Measurements from ENCODE around the gene GGTLC2.
"Not testable (repeated sequence)": the region's sequence is repeated elsewhere in the genome, so short reads cannot be mapped to it uniquely, and the experiment has no call there.

Gene GGTLC2

GRCh38 chr22:22649761-22650160 lies 5.3 kb downstream of the GGTLC2 start:
- not testable (repeated sequence) for H3K4me3 ChIP-seq (ENCODE audit: low read length); H2AFZ ChIP-seq (ENCODE audit: low read depth, low read length); H3K36me3 ChIP-seq (ENCODE audit: insufficient read depth, low read length); H3K4me1 ChIP-seq (ENCODE audit: insufficient read depth, low read length); H3K27me3 ChIP-seq (ENCODE audit: insufficient read depth, low read length); H3K9me3 ChIP-seq (ENCODE audit: low read length)

- H3K4me3 ChIP-seq (ENCODE audit: low read length); H3K4me1 ChIP-seq (ENCODE audit: insufficient read depth, low read length); H2AFZ ChIP-seq (ENCODE audit: low read depth, low read length); H3K9me3 ChIP-seq (ENCODE audit: low read length); H3K36me3 ChIP-seq (ENCODE audit: insufficient read depth, low read length); H3K27me3 ChIP-seq (ENCODE audit: insufficient read depth, low read length): not testable (repeated sequence)
Measured at GRCh38 chr22:22650398-22650797, 6.0 kb downstream of the GGTLC2 start.

DNA sequence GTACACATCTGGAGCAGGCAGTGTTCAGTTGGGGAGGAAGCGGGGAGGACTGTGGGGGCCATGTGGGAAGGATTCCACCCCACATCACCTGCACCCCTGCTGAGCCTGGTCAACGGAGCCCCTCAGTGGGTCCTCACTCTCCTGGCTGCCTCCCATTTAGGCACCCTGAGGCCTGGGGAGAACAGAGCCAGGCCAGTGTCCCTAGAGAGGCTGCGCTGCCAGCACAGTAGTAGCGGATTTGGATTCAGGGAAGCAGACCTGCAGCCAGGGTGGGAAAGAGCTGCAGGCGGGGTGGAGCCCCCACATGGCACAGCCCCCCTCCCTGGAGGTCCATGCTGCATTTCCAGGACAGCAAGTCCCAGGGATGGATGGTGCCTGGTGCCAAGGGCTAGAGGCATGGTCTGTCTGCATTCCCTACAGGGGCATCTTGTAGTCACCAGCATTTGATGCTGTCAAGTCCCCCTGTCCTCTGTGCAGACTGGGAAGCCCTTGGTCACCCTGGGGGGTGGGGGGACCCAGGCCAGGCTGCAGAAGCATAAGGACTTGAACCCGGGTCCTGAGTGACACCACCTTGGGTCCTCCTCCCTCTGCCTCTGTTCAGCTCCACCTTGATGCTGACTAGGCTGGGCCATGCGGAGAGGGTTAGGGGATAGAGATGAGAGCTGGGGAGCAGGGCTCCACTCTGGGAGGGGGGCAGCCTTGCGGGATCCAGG lies 6.5 kb downstream of the GGTLC2 start:
- not testable (repeated sequence) for H2AFZ ChIP-seq (ENCODE audit: low read depth, low read length); H3K9me3 ChIP-seq (ENCODE audit: low read length); H3K27me3 ChIP-seq (ENCODE audit: insufficient read depth, low read length); H3K4me3 ChIP-seq (ENCODE audit: low read length); H3K36me3 ChIP-seq (ENCODE audit: insufficient read depth, low read length); H3K4me1 ChIP-seq (ENCODE audit: insufficient read depth, low read length)

- not testable (repeated sequence) for H3K4me1 ChIP-seq (ENCODE audit: insufficient read depth, low read length); H2AFZ ChIP-seq (ENCODE audit: low read depth, low read length); H3K9me3 ChIP-seq (ENCODE audit: low read length); H3K27me3 ChIP-seq (ENCODE audit: insufficient read depth, low read length); H3K4me3 ChIP-seq (ENCODE audit: low read length); H3K36me3 ChIP-seq (ENCODE audit: insufficient read depth, low read length)
Measured at GRCh38 chr22:22651593-22651992, 7.2 kb downstream of the GGTLC2 start.

DNA sequence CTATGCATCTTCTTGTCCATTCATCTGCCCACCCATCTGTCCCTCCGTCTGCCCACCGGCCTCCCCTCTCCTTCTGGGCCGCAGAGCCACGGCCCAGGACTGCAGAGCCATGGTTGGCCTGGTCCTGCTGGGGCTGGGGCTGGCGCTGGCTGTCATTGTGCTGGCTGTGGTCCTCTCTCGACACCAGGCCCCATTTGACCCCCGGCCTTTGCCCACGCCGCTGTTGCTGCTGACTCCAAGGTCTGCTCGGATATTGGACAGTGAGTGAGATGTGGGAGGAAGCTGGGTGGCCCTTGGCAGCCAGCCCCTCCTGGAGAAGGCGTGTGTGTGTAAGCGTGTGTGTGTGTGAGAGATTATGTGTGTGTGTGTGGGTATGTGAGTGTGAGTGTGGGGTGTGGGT lies 7.7 kb downstream of the GGTLC2 start:
- not testable (repeated sequence) for H3K36me3 ChIP-seq (ENCODE audit: insufficient read depth, low read length); H3K4me3 ChIP-seq (ENCODE audit: low read length); H3K9me3 ChIP-seq (ENCODE audit: low read length); H2AFZ ChIP-seq (ENCODE audit: low read depth, low read length); H3K4me1 ChIP-seq (ENCODE audit: insufficient read depth, low read length); H3K27me3 ChIP-seq (ENCODE audit: insufficient read depth, low read length)

GRCh38 chr22:22652573-22652972 lies 8.2 kb downstream of the GGTLC2 start:
- H2AFZ ChIP-seq (ENCODE audit: low read depth, low read length); H3K4me3 ChIP-seq (ENCODE audit: low read length); H3K27me3 ChIP-seq (ENCODE audit: insufficient read depth, low read length); H3K36me3 ChIP-seq (ENCODE audit: insufficient read depth, low read length); H3K4me1 ChIP-seq (ENCODE audit: insufficient read depth, low read length); H3K9me3 ChIP-seq (ENCODE audit: low read length): not testable (repeated sequence)

DNA sequence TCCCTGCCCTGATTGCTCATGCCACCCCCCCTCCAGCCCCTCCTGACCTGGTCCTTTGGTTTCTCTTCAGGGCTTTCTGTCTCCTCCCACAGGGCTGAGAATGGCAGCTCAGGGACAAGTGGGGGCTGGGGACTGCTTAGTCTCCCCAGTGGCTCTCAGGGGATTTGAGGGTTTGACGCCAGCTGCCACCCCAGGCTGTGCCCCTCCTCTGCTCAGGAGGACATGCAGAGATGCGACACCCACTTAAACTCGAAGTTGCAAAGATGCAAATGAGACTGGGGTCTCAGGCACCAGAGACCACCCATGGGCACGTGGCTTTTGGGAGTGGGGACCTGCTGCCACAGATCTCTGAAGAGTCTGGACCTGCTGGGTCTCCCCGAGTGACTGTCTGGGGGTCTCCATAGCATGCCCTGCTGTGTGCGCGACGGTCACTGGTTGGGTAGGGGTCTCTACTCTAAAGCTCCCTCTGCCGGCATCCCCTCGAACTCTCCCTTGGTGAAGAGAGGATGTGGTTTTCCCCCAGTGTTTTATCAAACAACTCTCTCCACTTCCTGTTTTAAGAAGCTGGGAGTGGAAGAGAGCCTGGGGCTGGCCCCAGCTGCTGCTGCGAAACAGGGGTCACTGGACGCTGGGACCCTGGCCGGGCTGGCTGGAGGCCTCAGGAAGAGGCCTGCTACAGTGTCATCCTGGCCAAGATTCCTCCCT lies 9.4 kb downstream of the GGTLC2 start:
- H3K4me3 ChIP-seq (ENCODE audit: low read length); H3K9me3 ChIP-seq (ENCODE audit: low read length); H3K36me3 ChIP-seq (ENCODE audit: insufficient read depth, low read length); H3K27me3 ChIP-seq (ENCODE audit: insufficient read depth, low read length); H2AFZ ChIP-seq (ENCODE audit: low read depth, low read length); H3K4me1 ChIP-seq (ENCODE audit: insufficient read depth, low read length): not testable (repeated sequence)

DNA sequence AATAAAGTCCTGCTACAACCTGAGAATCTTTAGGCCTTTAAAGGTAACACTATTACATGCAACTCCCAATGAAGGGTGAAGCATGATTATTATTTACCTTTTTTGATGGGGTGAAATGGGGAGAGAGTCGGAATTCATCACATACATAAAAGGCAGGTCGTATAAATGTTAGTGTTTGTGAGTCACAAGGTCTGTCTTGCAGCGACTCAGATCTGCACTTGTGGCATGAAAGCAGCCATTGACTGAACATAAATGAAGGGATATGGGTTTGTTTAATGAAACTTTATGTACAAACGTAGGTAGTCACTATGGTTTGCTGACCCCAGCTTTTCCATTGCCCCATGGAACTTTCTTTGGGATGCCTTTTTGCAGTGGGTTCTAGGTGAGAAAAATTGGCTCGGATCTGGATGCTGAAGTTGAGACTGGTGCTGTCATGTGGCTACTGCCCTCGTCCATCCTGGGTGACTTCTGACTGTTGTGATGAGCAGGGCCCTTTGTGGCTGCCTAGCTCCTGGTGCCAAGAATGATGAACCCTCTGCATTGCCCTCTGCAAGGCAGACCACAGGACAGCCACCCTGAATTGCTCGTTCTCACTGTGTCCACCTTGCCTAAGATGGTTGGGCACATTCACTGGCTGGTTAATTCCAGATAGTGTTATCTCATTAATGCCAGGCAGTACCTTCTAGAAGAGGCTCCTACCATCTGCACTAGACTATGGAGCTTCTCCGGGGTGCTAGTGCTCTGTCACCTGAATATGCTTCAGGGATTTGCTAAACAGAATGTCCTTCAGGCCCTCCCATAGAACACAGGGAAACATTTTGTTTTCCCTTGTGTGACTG lies 11.3 kb downstream of the GGTLC2 start:
- no peaks in the 10 kb centered on the region for H3K9me3 ChIP-seq (ENCODE audit: low read length)
- peaks cover 5% of the 10 kb centered on the region for H3K27me3 ChIP-seq (ENCODE audit: insufficient read depth, low read length)
- no peak overlapping the region for H3K4me3 ChIP-seq (ENCODE audit: low read length)
- H3K4me1 ChIP-seq (ENCODE audit: insufficient read depth, low read length): no peaks in the 10 kb centered on the region
- no peak overlapping the region for H2AFZ ChIP-seq (ENCODE audit: low read depth, low read length)
- H3K36me3 ChIP-seq (ENCODE audit: insufficient read depth, low read length): no peaks in the 10 kb centered on the region

GRCh38 chr22:22657712-22658111 lies 13.3 kb downstream of the GGTLC2 start:
- Histone ChIP-seq H3K4me1 (ENCODE audit: insufficient read depth, low read length) (no peaks in the 10 kb centered on the region), H3K27me3 (ENCODE audit: insufficient read depth, low read length) (peaks cover 5% of the 10 kb centered on the region), H3K36me3 (ENCODE audit: insufficient read depth, low read length) (no peaks in the 10 kb centered on the region), H3K9me3 (ENCODE audit: low read length) (no peaks in the 10 kb centered on the region), H3K4me3 (ENCODE audit: low read length) (no peak overlapping the region), H2AFZ (ENCODE audit: low read depth, low read length) (no peak overlapping the region)

GRCh38 chr22:22661275-22661674 lies 16.9 kb downstream of the GGTLC2 start:
- Histone ChIP-seq H3K4me1 (ENCODE audit: insufficient read depth, low read length) (no peaks in the 10 kb centered on the region), H3K36me3 (ENCODE audit: insufficient read depth, low read length) (no peaks in the 10 kb centered on the region), H3K9me3 (ENCODE audit: low read length) (no peaks in the 10 kb centered on the region), H2AFZ (ENCODE audit: low read depth, low read length) (no peak overlapping the region), H3K27me3 (ENCODE audit: insufficient read depth, low read length) (peaks cover 5% of the 10 kb centered on the region), H3K4me3 (ENCODE audit: low read length) (no peak overlapping the region)

DNA sequence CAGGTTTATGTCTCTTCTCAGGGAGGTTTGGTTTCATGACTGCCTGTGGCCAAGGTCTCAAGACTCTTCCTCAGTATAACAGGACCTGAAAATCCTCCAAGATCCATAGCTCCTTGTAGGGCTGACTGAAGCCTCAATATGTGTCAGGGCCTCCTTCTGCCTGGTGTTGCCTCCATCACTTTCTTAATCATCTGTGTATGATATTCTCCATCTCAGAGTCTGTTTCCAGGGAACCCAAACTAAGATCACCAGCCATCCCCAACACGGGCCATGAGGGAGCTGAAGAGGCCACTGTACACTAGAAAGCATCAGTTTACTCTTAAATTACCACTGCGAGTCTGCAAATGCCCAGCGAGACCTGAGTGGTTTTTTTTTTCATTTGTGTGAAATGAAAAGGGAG lies 17.7 kb downstream of the GGTLC2 start:
- Histone ChIP-seq H3K27me3 (ENCODE audit: insufficient read depth, low read length) (peaks cover 5% of the 10 kb centered on the region), H3K4me1 (ENCODE audit: insufficient read depth, low read length) (no peaks in the 10 kb centered on the region), H3K9me3 (ENCODE audit: low read length) (no peaks in the 10 kb centered on the region), H3K4me3 (ENCODE audit: low read length) (no peak overlapping the region), H2AFZ (ENCODE audit: low read depth, low read length) (no peak overlapping the region), H3K36me3 (ENCODE audit: insufficient read depth, low read length) (no peaks in the 10 kb centered on the region)

GRCh38 chr22:22663861-22664800 lies 19.7 kb downstream of the GGTLC2 start:
- no peaks in the 10 kb centered on the region for H3K36me3 ChIP-seq (ENCODE audit: insufficient read depth, low read length)
- H3K4me3 ChIP-seq (ENCODE audit: low read length): no peak overlapping the region
- H3K27me3 ChIP-seq (ENCODE audit: insufficient read depth, low read length): peaks cover 5% of the 10 kb centered on the region
- no peak overlapping the region for H2AFZ ChIP-seq (ENCODE audit: low read depth, low read length)
- H3K4me1 ChIP-seq (ENCODE audit: insufficient read depth, low read length): no peaks in the 10 kb centered on the region
- H3K9me3 ChIP-seq (ENCODE audit: low read length): no peaks in the 10 kb centered on the region
